ENCODE measurements around the gene RDH16.

DNA sequence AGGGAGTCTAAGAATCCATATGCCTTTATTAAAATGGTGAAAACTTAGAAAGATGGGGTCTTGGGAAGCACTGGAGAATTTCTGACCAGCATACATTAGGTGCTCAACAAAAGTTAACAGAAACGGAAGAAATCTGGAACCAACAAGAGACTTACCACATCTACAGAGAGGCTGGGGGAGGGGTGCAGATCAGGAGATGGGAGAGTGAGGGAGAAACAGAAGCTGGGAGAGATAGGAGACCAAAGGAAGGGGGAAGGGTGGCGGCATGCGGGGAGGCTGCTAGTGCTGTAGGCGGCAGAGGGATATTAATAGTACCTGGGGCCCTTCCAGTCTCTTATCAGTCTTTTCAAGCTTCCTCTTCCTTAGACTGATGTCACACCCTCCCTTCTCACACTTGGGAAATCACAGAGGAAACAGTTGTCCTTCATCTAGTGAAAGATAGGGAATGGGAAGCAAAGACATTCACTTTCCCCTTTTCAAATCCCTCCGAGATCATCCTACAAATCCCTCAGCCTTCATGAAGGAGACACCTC is 30.9 kb upstream of the RDH16 start:
- TF ChIP-seq CTCF (IDR thresholded peaks at IDR 0.05; ENCODE audit: low read depth, low read length, missing input control) (no peak), REST (IDR thresholded peaks at IDR 0.05) (no peak), RXRA (IDR thresholded peaks at IDR 0.05) (no peak), RAD21 (IDR thresholded peaks at IDR 0.05) (no peak), GABPA (IDR thresholded peaks at IDR 0.05 in 1 of 2, conservative IDR thresholded peaks at IDR 0.05 in 1 of 2) (no peak), EGR1 (IDR thresholded peaks at IDR 0.05; ENCODE audit: low read depth in 2 of 2) (peak in 1 of 2 donors; percentile 20), ATF3 (IDR thresholded peaks at IDR 0.05) (no peak), ZBTB33 (IDR thresholded peaks at IDR 0.05) (no peak), FOXA1 (IDR thresholded peaks at IDR 0.05) (no peak), TAF1 (conservative IDR thresholded peaks at IDR 0.05) (no peak), SP1 (IDR thresholded peaks at IDR 0.05) (no peak), HNF4A (conservative IDR thresholded peaks at IDR 0.05) (no peak)
- TF ChIP-seq, protein P1, sequence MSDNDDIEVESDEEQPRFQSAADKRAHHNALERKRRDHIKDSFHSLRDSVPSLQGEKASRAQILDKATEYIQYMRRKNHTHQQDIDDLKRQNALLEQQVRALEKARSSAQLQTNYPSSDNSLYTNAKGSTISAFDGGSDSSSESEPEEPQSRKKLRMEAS (IDR thresholded peaks at IDR 0.05), result peak; percentile 31
